ENCODE results near the gene GUK1. TPM values are rescaled to one million over a fixed set of nuclear protein-coding genes. Genes with fewer than 3 reads are reported as not detected.

Gene GUK1
- total RNA-seq, 2 donors from 2014 or later, result 252 to 422 TPM

DNA sequence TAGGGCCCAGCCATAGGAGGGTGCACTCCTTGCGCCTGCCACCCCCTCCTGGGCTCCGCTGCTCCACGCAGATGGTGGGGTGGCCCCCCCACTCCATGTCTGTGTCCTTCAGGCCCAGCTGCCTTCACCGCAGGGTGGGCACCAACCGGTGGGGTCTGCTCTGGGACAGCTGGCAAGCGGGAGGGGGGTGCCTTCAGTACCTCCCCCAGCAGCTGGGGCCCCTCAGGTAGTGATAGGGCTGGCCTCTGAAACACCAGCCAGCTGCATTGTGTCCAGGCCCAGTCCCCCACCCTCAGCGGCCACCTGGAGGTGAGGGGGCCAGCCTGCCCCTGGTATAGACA is 10.0 kb downstream of the GUK1 start:
- ATAC-seq (ENCODE audit: insufficient number of reproducible peaks, low FRiP score, low read depth), result no peak
- TF ChIP-seq, protein P1, sequence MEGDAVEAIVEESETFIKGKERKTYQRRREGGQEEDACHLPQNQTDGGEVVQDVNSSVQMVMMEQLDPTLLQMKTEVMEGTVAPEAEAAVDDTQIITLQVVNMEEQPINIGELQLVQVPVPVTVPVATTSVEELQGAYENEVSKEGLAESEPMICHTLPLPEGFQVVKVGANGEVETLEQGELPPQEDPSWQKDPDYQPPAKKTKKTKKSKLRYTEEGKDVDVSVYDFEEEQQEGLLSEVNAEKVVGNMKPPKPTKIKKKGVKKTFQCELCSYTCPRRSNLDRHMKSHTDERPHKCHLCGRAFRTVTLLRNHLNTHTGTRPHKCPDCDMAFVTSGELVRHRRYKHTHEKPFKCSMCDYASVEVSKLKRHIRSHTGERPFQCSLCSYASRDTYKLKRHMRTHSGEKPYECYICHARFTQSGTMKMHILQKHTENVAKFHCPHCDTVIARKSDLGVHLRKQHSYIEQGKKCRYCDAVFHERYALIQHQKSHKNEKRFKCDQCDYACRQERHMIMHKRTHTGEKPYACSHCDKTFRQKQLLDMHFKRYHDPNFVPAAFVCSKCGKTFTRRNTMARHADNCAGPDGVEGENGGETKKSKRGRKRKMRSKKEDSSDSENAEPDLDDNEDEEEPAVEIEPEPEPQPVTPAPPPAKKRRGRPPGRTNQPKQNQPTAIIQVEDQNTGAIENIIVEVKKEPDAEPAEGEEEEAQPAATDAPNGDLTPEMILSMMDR (IDR thresholded peaks at IDR 0.05), result no peak

DNA sequence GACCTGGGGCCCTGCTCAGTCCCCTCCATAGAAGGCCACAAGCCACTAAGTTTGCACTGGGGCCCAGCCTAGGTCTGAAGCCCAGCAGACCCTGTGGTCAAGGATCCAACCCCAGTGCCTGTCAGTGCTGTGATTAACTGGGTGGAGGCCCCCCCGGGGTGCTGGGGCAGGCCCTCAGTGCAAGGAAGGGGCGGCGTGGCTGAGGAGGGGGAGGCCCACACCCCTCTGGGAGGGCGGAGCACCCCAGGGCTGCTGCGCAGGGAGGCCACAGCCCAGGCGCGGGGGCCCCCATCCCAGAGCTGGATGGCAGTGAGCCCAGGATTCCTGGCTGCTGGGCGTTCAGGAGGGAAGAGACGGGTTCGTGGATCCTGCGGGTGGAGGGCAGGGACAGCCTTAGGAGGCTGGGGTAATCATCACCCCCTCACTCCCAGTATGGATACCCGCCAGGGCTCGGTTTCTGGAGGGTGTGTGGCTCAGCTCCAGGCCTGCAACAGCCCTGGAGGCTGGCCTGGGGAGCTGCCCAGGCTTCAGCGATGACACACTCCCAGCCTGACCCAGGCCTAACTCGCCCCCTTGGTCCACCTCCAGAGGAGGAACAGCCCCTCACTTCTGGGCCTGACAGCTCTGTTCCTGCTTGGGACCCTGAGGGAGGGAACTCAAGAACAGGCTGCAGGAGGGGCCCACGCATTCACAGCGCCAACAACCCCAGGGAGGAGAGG is 10.5 kb downstream of the GUK1 start:
- Histone ChIP-seq H3K27me3 (replicated peaks; ENCODE audit: insufficient read depth) (no peaks in the 10 kb centered on the region), H3K4me1 (ENCODE audit: control insufficient read depth in 1 of 2, low read depth in 2 of 2) (peaks cover 26 to 34% of the 10 kb centered on the region in 2 donors), H3K4me3 (peak overlapping the region; percentile 48), H3K27ac (peak overlapping the region; percentile 83 to 85), H3K9me3 (no peaks in the 10 kb centered on the region), H3K36me3 (peaks cover 10% of the 10 kb centered on the region)
- DNase-seq (ENCODE audit: low spot score) (no peak), ATAC-seq (ENCODE audit: insufficient number of reproducible peaks, low FRiP score, low read depth) (no peak)
- TF ChIP-seq, protein P1 (IDR thresholded peaks at IDR 0.05), result no peak

More for the DNA sequence above, 10.0 kb downstream of the GUK1 start:
- Histone ChIP-seq H3K27me3 (replicated peaks; ENCODE audit: insufficient read depth) (no peaks in the 10 kb centered on the region), H3K9me3 (no peaks in the 10 kb centered on the region), H3K27ac (peak overlapping the region; percentile 83 to 85), H3K4me3 (peak overlapping the region; percentile 48), H3K36me3 (peaks cover 13% of the 10 kb centered on the region), H3K4me1 (ENCODE audit: control insufficient read depth in 1 of 2, low read depth in 2 of 2) (peaks cover 26 to 34% of the 10 kb centered on the region in 2 donors)
- no peak for DNase-seq (ENCODE audit: low spot score)

DNA sequence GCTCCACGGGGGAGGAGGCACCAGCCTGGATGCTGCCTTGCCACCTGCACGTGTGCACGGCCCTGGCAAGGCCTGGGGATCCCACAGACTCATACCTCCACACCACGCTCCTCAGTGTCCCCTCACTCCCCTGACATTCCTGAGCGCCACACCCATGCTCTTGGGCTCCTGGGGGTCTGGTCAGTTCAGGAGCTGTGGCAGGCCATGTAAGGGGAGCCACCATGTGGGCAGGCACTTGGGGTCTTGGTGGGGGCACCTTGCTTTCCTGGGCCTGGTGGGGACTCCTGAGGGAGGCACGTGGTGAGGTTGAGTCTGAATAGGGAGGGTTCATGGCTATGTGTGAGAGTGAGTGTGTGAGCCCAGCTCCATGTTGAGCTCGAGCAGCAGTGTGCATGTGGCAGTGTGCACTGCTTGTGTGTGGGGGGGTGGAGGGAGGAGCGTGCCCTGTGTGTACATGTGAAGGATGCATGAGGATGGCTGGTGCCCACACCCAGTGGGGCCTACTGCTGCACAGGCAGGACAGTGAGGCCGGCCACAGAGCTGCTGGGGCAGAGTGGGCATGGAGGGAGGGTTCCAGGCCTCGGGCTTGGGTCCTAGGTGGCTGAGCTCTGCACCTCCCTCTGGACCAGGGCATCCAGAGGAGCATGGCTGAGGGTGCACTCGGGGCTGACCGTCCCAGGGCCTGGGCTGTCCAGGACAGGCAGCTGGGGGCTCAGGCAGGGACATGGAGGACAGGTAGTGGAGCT is 11.3 kb downstream of the GUK1 start:
- TF ChIP-seq, protein P1 (IDR thresholded peaks at IDR 0.05), result no peak
- H3K4me1 ChIP-seq (ENCODE audit: control insufficient read depth in 1 of 2, low read depth in 2 of 2), result peaks cover 26 to 34% of the 10 kb centered on the region in 2 donors
- H3K9me3 ChIP-seq, result no peaks in the 10 kb centered on the region
- peak overlapping the region; percentile 83 to 85 for H3K27ac ChIP-seq
- DNase-seq (ENCODE audit: low spot score) (no peak), ATAC-seq (ENCODE audit: insufficient number of reproducible peaks, low FRiP score, low read depth) (no peak)
- H3K27me3 ChIP-seq (replicated peaks; ENCODE audit: insufficient read depth), result no peaks in the 10 kb centered on the region
- H3K4me3 ChIP-seq, result peak overlapping the region; percentile 48
- H3K36me3 ChIP-seq, result peaks cover 5% of the 10 kb centered on the region

DNA sequence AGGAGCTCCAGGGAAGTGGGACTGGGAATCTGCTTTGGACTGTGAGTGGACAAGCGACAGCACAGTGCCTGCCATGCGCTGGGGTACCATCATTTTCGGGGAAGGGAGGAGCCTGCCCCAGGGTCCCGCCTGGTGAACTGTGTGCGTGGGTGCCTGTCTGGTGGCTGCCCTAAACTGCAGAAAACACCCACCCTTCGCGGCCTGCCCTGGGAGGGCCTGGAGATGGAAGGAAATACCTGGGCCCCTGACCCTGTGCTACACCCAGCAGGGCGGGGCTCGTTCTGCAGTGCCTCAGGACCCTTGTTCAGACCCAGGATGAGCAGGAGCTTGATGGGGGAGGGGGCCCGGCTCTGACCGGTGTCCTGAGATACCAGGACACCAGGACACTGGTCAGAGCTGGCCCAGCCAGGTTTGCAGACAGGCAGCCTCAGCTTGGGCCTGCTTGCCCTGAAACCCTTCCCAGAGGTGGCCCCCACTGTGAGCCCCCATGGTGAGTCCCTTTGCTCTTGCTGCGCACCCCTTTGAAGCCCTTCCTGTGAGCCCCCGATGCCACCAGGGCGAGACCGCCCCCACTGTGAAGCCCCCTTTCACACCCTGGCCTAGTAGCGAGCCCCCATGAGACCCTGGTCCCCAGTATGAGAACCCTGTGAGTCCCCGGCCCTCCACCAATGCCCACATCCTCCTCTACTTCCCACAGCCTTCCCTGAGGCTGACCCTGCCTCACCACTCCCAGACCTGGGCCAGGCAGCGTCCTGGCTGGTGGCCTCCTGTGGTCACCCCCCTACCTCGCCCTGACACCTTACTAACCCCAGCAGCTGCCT is 12.2 kb downstream of the GUK1 start:
- DNase-seq (ENCODE audit: low spot score) (no peak), ATAC-seq (ENCODE audit: insufficient number of reproducible peaks, low FRiP score, low read depth) (no peak)
- H3K4me1 ChIP-seq (ENCODE audit: control insufficient read depth in 1 of 2, low read depth in 2 of 2), result peaks cover 26 to 34% of the 10 kb centered on the region in 2 donors
- no peak overlapping the region for H3K4me3 ChIP-seq
- H3K27me3 ChIP-seq (replicated peaks; ENCODE audit: insufficient read depth), result no peaks in the 10 kb centered on the region
- no peaks in the 10 kb centered on the region for H3K9me3 ChIP-seq
- H3K27ac ChIP-seq, result no peak overlapping the region
- H3K36me3 ChIP-seq, result peaks cover 4% of the 10 kb centered on the region
- TF ChIP-seq, protein P1 (IDR thresholded peaks at IDR 0.05), result no peak

DNA sequence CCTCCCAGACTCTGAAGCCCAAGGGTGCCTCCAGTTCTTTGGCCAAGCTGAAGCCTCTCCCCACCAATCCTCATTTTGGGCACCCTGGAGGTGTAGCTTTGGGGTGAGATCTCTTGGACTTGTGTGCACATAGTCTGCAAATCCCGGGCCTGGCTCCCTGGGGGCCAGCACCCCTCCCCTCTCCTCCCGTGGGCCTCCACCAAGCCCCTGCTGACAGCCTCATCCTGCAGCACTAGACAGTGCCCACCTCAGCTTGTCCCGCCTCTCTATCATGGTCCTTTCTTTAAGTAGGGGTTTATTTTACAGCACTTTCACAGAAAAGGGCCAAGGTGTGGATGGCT is 12.8 kb downstream of the GUK1 start:
- H3K4me3 ChIP-seq, result no peak overlapping the region
- no peak for ATAC-seq (ENCODE audit: insufficient number of reproducible peaks, low FRiP score, low read depth)
- DNase-seq (ENCODE audit: low spot score), result no peak
- no peak overlapping the region for H3K27ac ChIP-seq
- H3K4me1 ChIP-seq (ENCODE audit: control insufficient read depth in 1 of 2, low read depth in 2 of 2), result peaks cover 26 to 34% of the 10 kb centered on the region in 2 donors
- no peaks in the 10 kb centered on the region for H3K9me3 ChIP-seq
- no peaks in the 10 kb centered on the region for H3K27me3 ChIP-seq (replicated peaks; ENCODE audit: insufficient read depth)
- TF ChIP-seq, protein P1 (IDR thresholded peaks at IDR 0.05), result no peak
- H3K36me3 ChIP-seq, result no peaks in the 10 kb centered on the region

All from thoracic aorta (tissue), 2 donors.